Motor neuron (in vitro differentiated cells): ENCODE data around the gene MTPN. TPM values are rescaled to one million over a fixed set of nuclear protein-coding genes. Genes with fewer than 3 reads are reported as not detected.

Experiments
- ATAC-seq, 8 experiments: fragments of 200-7000 bp; cut with Tn5 transposase; replicated peaks in 6 of 8; 2 replicates each; pipeline ENCODE4 v1.8.0; 2021; ENCODE audit warnings: mild to moderate bottlenecking in 8 of 8, moderate library complexity in 8 of 8
- H3K27ac ChIP-seq, 2 donors: fragments of 250-450 bp; sonication (Bioruptor Pico); 2 replicates each; pipeline ENCODE4 v1.9.0; 2021; ENCODE audit warnings: antibody characterized with exemption in 2 of 2, mild to moderate bottlenecking in 2 of 2, moderate library complexity in 1 of 2
- H3K4me1 ChIP-seq, 2 donors: fragments of 250-450 bp; sonication (Bioruptor Pico); replicated peaks in 1 of 2; 2 replicates each; pipeline ENCODE4 v1.6.1; 2021; ENCODE audit warnings: antibody characterized with exemption in 2 of 2, mild to moderate bottlenecking in 2 of 2, moderate library complexity in 1 of 2
- H3K4me3 ChIP-seq, 5 donors: fragments of 250-450 bp; sonication (Bioruptor Pico); 2 replicates each; pipeline ENCODE4 v1.9.0; 2021; ENCODE audit warnings: antibody characterized with exemption in 5 of 5, mild to moderate bottlenecking in 5 of 5, moderate library complexity in 4 of 5
- WGBS, 10 experiments: fragments of 450-650 bp; shearing (Covaris generic); methylation state at CpG; one replicate each; pipeline ENCODE4 v1.0.0; 2022; 5-methylcytosine and 5-hydroxymethylcytosine counted together
- in situ Hi-C, 9 experiments: fragments of 400-800 bp; cut with MboI; loops; one replicate each; pipeline ENCODE4 v1.15.0; 2021; ENCODE audit warnings: low sequenced_read_pairs in 9 of 9, low pct_unique_long_range_greater_than_20kb in 2 of 9; ENCODE audit not compliant: unreplicated experiment in 9 of 9
- total RNA-seq, 8 experiments: library from RNA; unstranded; fragments of 300-600 nt; gene quantifications; 2 replicates each; pipeline versions ENCODE4 v1.2.3 to v1.2.4, GENCODE V29; 2022

The MTPN gene
- total RNA-seq: 100 to 1,000 TPM in 7 of 8 experiments, 10 to 100 TPM in 1; 97.3 to 205 (median 118) TPM

GRCh38 chr7:135977007-135977741 lies at the start of gene MTPN:
MTPN (minus strand) TSS chr7:135977359; CDS start chr7:135977100, 259 bp downstream.
- peaks cover 9 to 15% of the 10 kb centered on the region in 2 donors for H3K4me1 ChIP-seq
- ATAC-seq: peak; percentile 75 to 100 (median 100)
- 0 to 5% (median 0%) methylated on average over 3 to 18 of the region's 47 CpGs; no CpG with 5 or more reads in 5 of the 10 experiments for WGBS, 10 experiments
- in situ Hi-C loops: no loop called here
- peak within 1 kb of the TSS; percentile 62 to 95 (median 73) for H3K4me3 ChIP-seq
- H3K27ac ChIP-seq: peak within 1 kb of the TSS; percentile 79 to 80

- no peaks in the 10 kb centered on the region for H3K4me1 ChIP-seq
- no peak overlapping the region for H3K27ac ChIP-seq
- WGBS, 10 experiments: 17 to 96% (median 50%) methylated on average over 1 to 2 of the region's 2 CpGs; no CpG with 5 or more reads in 3 of the 10 experiments
- in situ Hi-C loops: no loop called here
- no peak overlapping the region for H3K4me3 ChIP-seq
- no peak for ATAC-seq
Measured at GRCh38 chr7:136026209-136026608, 49.0 kb upstream of the MTPN start.

- WGBS, 10 experiments: 0 to 100% (median 88%) methylated on average over 1 to 2 of the region's 2 CpGs; no CpG with 5 or more reads in 1 of the 10 experiments
- Histone ChIP-seq H3K4me3 (no peak overlapping the region), H3K27ac (no peak overlapping the region), H3K4me1 (no peaks in the 10 kb centered on the region)
- ATAC-seq: peak in 1 of 8 experiments; percentile 47
- in situ Hi-C loops: loop anchor here in 4 of 9 experiments (25.0 kb wide), 4 partner anchors 211 to 736 kb away; partner anchors contain the start of gene STMP1 (in 1 of the 4)
Measured at GRCh38 chr7:136023134-136023869, 46.1 kb upstream of the MTPN start.

GRCh38 chr7:136020556-136020955 lies 43.4 kb upstream of the MTPN start:
- Histone ChIP-seq H3K27ac (no peak overlapping the region), H3K4me3 (no peak overlapping the region), H3K4me1 (no peaks in the 10 kb centered on the region)
- 0 to 88% (median 57%) methylated on average over 1 of the region's 1 CpG; no CpG with 5 or more reads in 4 of the 10 experiments for WGBS, 10 experiments
- ATAC-seq: no peak
- in situ Hi-C loops: loop anchor here in 4 of 9 experiments (25.0 kb wide), 4 partner anchors 208 to 733 kb away; partner anchors contain the start of gene STMP1 (in 1 of the 4)

- no peak overlapping the region for H3K27ac ChIP-seq
- no peak overlapping the region for H3K4me3 ChIP-seq
- WGBS, 10 experiments: 0 to 100% (median 84%) methylated on average over 1 to 2 of the region's 2 CpGs; no CpG with 5 or more reads in 4 of the 10 experiments
- in situ Hi-C loops: loop anchor here in 5 of 9 experiments (10.0 to 25.0 kb wide), 5 partner anchors 206 to 731 kb away; partner anchors contain the start of gene STMP1 (in 1 of the 5)
- H3K4me1 ChIP-seq: no peaks in the 10 kb centered on the region
- ATAC-seq: peak in 2 of 8 experiments; percentile 26 to 62
Measured at GRCh38 chr7:136018104-136018503, 40.9 kb upstream of the MTPN start.

GRCh38 chr7:136016649-136017395 lies 39.7 kb upstream of the MTPN start:
- in situ Hi-C loops: loop anchor here in 5 of 9 experiments (10.0 to 25.0 kb wide), 5 partner anchors 205 to 730 kb away; partner anchors contain the start of gene STMP1 (in 1 of the 5)
- Histone ChIP-seq H3K4me1 (no peaks in the 10 kb centered on the region), H3K4me3 (no peak overlapping the region), H3K27ac (no peak overlapping the region)
- no peak for ATAC-seq
- WGBS, 10 experiments: 26 to 79% (median 62%) methylated on average over 2 to 5 of the region's 5 CpGs; no CpG with 5 or more reads in 2 of the 10 experiments

- Histone ChIP-seq H3K4me1 (no peaks in the 10 kb centered on the region), H3K4me3 (no peak overlapping the region), H3K27ac (no peak overlapping the region)
- in situ Hi-C loops: loop anchor here in 5 of 9 experiments (10.0 to 25.0 kb wide), 5 partner anchors 203 to 728 kb away; partner anchors contain the start of gene STMP1 (in 1 of the 5)
- 0 to 50% (median 34%) methylated on average over 1 of the region's 1 CpG for WGBS, 10 experiments
- ATAC-seq: no peak
Measured at GRCh38 chr7:136015638-136016037, 38.5 kb upstream of the MTPN start.

- 35 to 100% (median 84%) methylated on average over 2 to 3 of the region's 3 CpGs; no CpG with 5 or more reads in 1 of the 10 experiments for WGBS, 10 experiments
Measured at GRCh38 chr7:136014659-136015058, 37.5 kb upstream of the MTPN start.

GRCh38 chr7:136012238-136012637 lies 35.1 kb upstream of the MTPN start:
- in situ Hi-C loops: loop anchor here in 5 of 9 experiments (10.0 to 25.0 kb wide), 5 partner anchors 200 to 725 kb away; partner anchors contain the start of gene STMP1 (in 1 of the 5)

More at GRCh38 chr7:136014659-136015058, 37.5 kb upstream of the MTPN start:
- no peak for ATAC-seq
- in situ Hi-C loops: loop anchor here in 5 of 9 experiments (10.0 to 25.0 kb wide), 5 partner anchors 202 to 727 kb away; partner anchors contain the start of gene STMP1 (in 1 of the 5)
- Histone ChIP-seq H3K4me3 (no peak overlapping the region), H3K27ac (no peak overlapping the region), H3K4me1 (no peaks in the 10 kb centered on the region)

GRCh38 chr7:136009488-136010079 lies 32.4 kb upstream of the MTPN start:
- H3K4me3 ChIP-seq: no peak overlapping the region
- H3K27ac ChIP-seq: no peak overlapping the region
- 0 to 39% (median 25%) methylated on average over 1 to 4 of the region's 4 CpGs; no CpG with 5 or more reads in 1 of the 10 experiments for WGBS, 10 experiments
- ATAC-seq: peak in 2 of 8 experiments; percentile 26 to 49
- in situ Hi-C loops: loop anchor here in 7 of 9 experiments (10.0 to 25.0 kb wide), 5 partner anchors 197 to 722 kb away; partner anchors contain the start of gene STMP1 (in 1 of the 7)
- H3K4me1 ChIP-seq: no peaks in the 10 kb centered on the region

More at GRCh38 chr7:136012238-136012637, 35.1 kb upstream of the MTPN start:
- H3K4me3 ChIP-seq: no peak overlapping the region
- WGBS, 10 experiments: 78 to 100% (median 91%) methylated on average over 1 to 8 of the region's 8 CpGs; no CpG with 5 or more reads in 1 of the 10 experiments
- ATAC-seq: no peak
- H3K27ac ChIP-seq: no peak overlapping the region
- H3K4me1 ChIP-seq: no peaks in the 10 kb centered on the region

- H3K27ac ChIP-seq: no peak overlapping the region
- H3K4me3 ChIP-seq: no peak overlapping the region
- no peaks in the 10 kb centered on the region for H3K4me1 ChIP-seq
- ATAC-seq: no peak
- in situ Hi-C loops: loop anchor here in 6 of 9 experiments (10.0 to 25.0 kb wide), 5 partner anchors 194 to 719 kb away; partner anchors contain the start of gene STMP1 (in 1 of the 6)
- 40 to 92% (median 89%) methylated on average over 2 to 3 of the region's 3 CpGs; no CpG with 5 or more reads in 4 of the 10 experiments for WGBS, 10 experiments
Measured at GRCh38 chr7:136006208-136006607, 29.0 kb upstream of the MTPN start.
